DND-41 (cell line): ENCODE data around the gene PHF2.

Experiments used
- ATAC-seq: fragments of 200-7000 bp; cut with Tn5 transposase; 3 replicates; pipeline ENCODE4 v1.9.1; 2021; ENCODE audit warnings: low read depth; ENCODE audit not compliant: insufficient read depth
- DNase-seq: peaks from one replicate; pipeline ENCODE4 v3.0.0-alpha.2; 2020
- H2AFZ ChIP-seq: 2 replicates; pipeline ENCODE4 v1.6.0; 2012; ENCODE audit warnings: low read depth, low read length
- H3K27ac ChIP-seq: 2 replicates; pipeline ENCODE4 v1.5.1; 2012; ENCODE audit warnings: low read length, inconsistent platforms
- H3K27me3 ChIP-seq: fragments of 200-600 bp; sonication (generic); 2 replicates; pipeline ENCODE4 v1.6.0; 2012; ENCODE audit warnings: low read length, mild to moderate bottlenecking, inconsistent platforms; ENCODE audit not compliant: insufficient read depth, poor library complexity
- H3K36me3 ChIP-seq: 2 replicates; pipeline ENCODE4 v1.5.1; 2012; ENCODE audit warnings: low read length, inconsistent platforms; ENCODE audit not compliant: insufficient read depth
- H3K4me1 ChIP-seq: 2 replicates; pipeline ENCODE4 v1.5.1; 2012; ENCODE audit warnings: mild to moderate bottlenecking, low read length; ENCODE audit not compliant: insufficient read depth
- H3K4me2 ChIP-seq: 2 replicates; pipeline ENCODE4 v1.6.0; 2012; ENCODE audit warnings: mild to moderate bottlenecking, moderate library complexity, low read length, inconsistent platforms; ENCODE audit not compliant: insufficient read depth
- H3K4me3 ChIP-seq, 2 experiments: fragments of 200-600 bp in 1 of 2; shearing (Covaris generic) in 1 of 2; 2 replicates each; pipeline ENCODE4 v1.5.1; 2012 to 2016; ENCODE audit warnings: inconsistent platforms in 2 of 2, low read length in 2 of 2, mild to moderate bottlenecking in 2 of 2, low read depth in 1 of 2, moderate library complexity in 1 of 2
- H3K79me2 ChIP-seq: 2 replicates; pipeline ENCODE4 v1.6.0; 2012; ENCODE audit warnings: low read length, inconsistent platforms; ENCODE audit not compliant: insufficient read depth
- H3K9ac ChIP-seq: 2 replicates; pipeline ENCODE4 v1.6.0; 2012; ENCODE audit warnings: low read depth, mild to moderate bottlenecking, inconsistent platforms, low read length, moderate library complexity
- H3K9me3 ChIP-seq: 2 replicates; pipeline ENCODE4 v1.5.1; 2012; ENCODE audit warnings: low read length, moderate library complexity, mild to moderate bottlenecking, inconsistent platforms; ENCODE audit not compliant: insufficient read depth, severe bottlenecking
- H4K20me1 ChIP-seq: 2 replicates; pipeline ENCODE4 v1.6.0; 2012; ENCODE audit warnings: low read length; ENCODE audit not compliant: insufficient read depth
- CTCF ChIP-seq: IDR thresholded peaks from 2 replicates; pipeline ENCODE4 v1.5.1; 2012; ENCODE audit warnings: borderline replicate concordance, low read length, moderate library complexity, mild to moderate bottlenecking; ENCODE audit not compliant: poor library complexity, severe bottlenecking; ENCODE audit errors: extremely low read depth
- EZH2 ChIP-seq: IDR thresholded peaks from 3 replicates; pipeline ENCODE4 v1.6.1; 2012; ENCODE audit warnings: borderline replicate concordance, low read depth, mild to moderate bottlenecking, moderate library complexity, low read length, inconsistent platforms; ENCODE audit not compliant: severe bottlenecking

Gene PHF2

GRCh38 chr9:93682155-93682968 lies 106.0 kb downstream of the PHF2 start:
- Histone ChIP-seq H3K9me3 (no peaks in the 10 kb centered on the region), H3K36me3 (peaks cover 9% of the 10 kb centered on the region; the same call in 1 of the 2 replicates), H3K9ac (no peak overlapping the region), H3K4me3 (no peak overlapping the region), H4K20me1 (no peaks in the 10 kb centered on the region), H3K27ac (no peak overlapping the region), H3K79me2 (no peaks in the 10 kb centered on the region), H2AFZ (no peak overlapping the region), H3K27me3 (no peaks in the 10 kb centered on the region), H3K4me1 (no peaks in the 10 kb centered on the region), H3K4me2 (no peak overlapping the region)
- ATAC-seq (peak; percentile 71), DNase-seq (peak; percentile 64)
- peak; percentile 87 for TF ChIP-seq CTCF
- no peak for TF ChIP-seq EZH2

GRCh38 chr9:93683331-93684134 lies 107.1 kb downstream of the PHF2 start:
- no peak overlapping the region for H3K27ac ChIP-seq
- no peak for ATAC-seq
- no peaks in the 10 kb centered on the region for H4K20me1 ChIP-seq
- H3K4me1 ChIP-seq: no peaks in the 10 kb centered on the region
- no peak overlapping the region for H3K9ac ChIP-seq
- H3K4me2 ChIP-seq: no peak overlapping the region
- no peak overlapping the region for H3K4me3 ChIP-seq
- H2AFZ ChIP-seq: no peak overlapping the region
- TF ChIP-seq EZH2: no peak
- TF ChIP-seq CTCF: no peak
- peaks cover under 1% of the 10 kb centered on the region for H3K9me3 ChIP-seq
- H3K36me3 ChIP-seq: no peaks in the 10 kb centered on the region
- H3K27me3 ChIP-seq: no peaks in the 10 kb centered on the region
- DNase-seq: no peak
- no peaks in the 10 kb centered on the region for H3K79me2 ChIP-seq

- peaks cover 3% of the 10 kb centered on the region for H3K9me3 ChIP-seq
- ATAC-seq: no peak
- DNase-seq: no peak
Observed at GRCh38 chr9:93684161-93684765, 107.9 kb downstream of the PHF2 start.

More at GRCh38 chr9:93684161-93684765, 107.9 kb downstream of the PHF2 start:
- Histone ChIP-seq H3K9ac (no peak overlapping the region), H3K4me1 (no peaks in the 10 kb centered on the region), H2AFZ (no peak overlapping the region), H3K27me3 (no peaks in the 10 kb centered on the region), H3K27ac (no peak overlapping the region), H3K4me3 (no peak overlapping the region), H3K36me3 (no peaks in the 10 kb centered on the region), H3K79me2 (no peaks in the 10 kb centered on the region), H4K20me1 (no peaks in the 10 kb centered on the region), H3K4me2 (no peak overlapping the region)
- TF ChIP-seq CTCF (no peak), EZH2 (no peak)
